ENCODE measurements around the gene KLHL3.

KLHL3 gene

DNA sequence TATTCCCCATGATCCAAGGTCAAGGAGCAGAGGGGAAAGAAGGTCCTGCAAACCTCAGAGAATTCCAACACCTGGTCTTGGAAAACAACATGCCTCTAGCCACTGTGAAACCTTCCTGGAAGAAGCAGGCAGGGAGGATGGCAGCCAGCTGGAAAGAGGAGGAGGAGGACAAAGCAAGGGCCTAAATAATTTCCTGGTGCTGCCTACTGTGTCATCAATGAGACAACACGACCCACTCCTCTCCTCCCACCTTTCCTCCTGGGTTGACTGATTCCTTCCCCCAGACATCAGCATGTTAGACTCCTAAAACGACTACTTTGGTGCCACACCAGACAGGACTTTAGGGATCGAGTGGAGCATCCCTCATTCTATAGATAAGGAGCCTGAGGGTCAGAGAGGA lies 78.8 kb downstream of the KLHL3 start:
- no peak for DNase-seq (ENCODE audit: extremely low spot score)
- ChIA-PET POLR2A (no interaction called here), CTCF (no interaction called here)
- TF ChIP-seq, protein P1, sequence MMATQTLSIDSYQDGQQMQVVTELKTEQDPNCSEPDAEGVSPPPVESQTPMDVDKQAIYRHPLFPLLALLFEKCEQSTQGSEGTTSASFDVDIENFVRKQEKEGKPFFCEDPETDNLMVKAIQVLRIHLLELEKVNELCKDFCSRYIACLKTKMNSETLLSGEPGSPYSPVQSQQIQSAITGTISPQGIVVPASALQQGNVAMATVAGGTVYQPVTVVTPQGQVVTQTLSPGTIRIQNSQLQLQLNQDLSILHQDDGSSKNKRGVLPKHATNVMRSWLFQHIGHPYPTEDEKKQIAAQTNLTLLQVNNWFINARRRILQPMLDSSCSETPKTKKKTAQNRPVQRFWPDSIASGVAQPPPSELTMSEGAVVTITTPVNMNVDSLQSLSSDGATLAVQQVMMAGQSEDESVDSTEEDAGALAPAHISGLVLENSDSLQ (IDR thresholded peaks at IDR 0.05), result no peak
- TF ChIP-seq ELF4 (IDR thresholded peaks at IDR 0.05) (no peak), ARNT (IDR thresholded peaks at IDR 0.05) (no peak), SP1 (IDR thresholded peaks at IDR 0.05) (no peak), ZNF384 (IDR thresholded peaks at IDR 0.05) (no peak), CTBP1 (IDR thresholded peaks at IDR 0.05; ENCODE audit: borderline replicate concordance) (no peak), BHLHE40 (IDR thresholded peaks at IDR 0.05; ENCODE audit: borderline replicate concordance) (no peak), TARDBP (IDR thresholded peaks at IDR 0.05) (no peak), FOXM1 (IDR thresholded peaks at IDR 0.05; ENCODE audit: borderline replicate concordance) (no peak), LEF1 (IDR thresholded peaks at IDR 0.05; ENCODE audit: borderline replicate concordance) (no peak), L3MBTL2 (conservative IDR thresholded peaks at IDR 0.05) (no peak), FOXA1 (IDR thresholded peaks at IDR 0.05) (no peak), SUZ12 (IDR thresholded peaks at IDR 0.05) (no peak), HDGF (IDR thresholded peaks at IDR 0.05; ENCODE audit: borderline replicate concordance) (no peak), NFRKB (IDR thresholded peaks at IDR 0.05) (no peak), FOXK2 (IDR thresholded peaks at IDR 0.05) (no peak)

DNA sequence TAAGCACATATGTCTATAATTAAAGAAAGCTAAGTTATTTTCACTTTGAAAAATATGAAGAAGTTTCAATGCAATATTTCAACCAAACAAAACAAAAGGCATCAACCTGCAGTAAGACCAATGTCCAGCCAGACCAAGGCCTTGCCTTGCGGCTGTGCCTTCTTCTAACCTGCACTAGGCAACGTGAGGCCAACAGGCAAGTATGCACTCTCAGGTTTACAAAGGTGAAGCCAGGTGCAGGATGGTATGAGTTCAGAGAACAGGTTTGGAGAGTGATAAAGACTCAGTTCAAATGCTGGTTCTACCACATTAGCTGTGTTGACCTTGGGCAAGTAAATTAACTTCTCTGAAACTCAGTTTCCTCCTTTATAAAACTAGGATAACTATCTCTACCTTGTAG lies 79.3 kb downstream of the KLHL3 start:
- DNase-seq (ENCODE audit: extremely low spot score), result no peak
- CTCF ChIA-PET, result no interaction called here
- TF ChIP-seq CTBP1 (IDR thresholded peaks at IDR 0.05; ENCODE audit: borderline replicate concordance), result no peak
- no peak for TF ChIP-seq SP1 (IDR thresholded peaks at IDR 0.05)
- TF ChIP-seq SUZ12 (IDR thresholded peaks at IDR 0.05), result no peak
- TF ChIP-seq ARNT (IDR thresholded peaks at IDR 0.05), result no peak
- no peak for TF ChIP-seq FOXM1 (IDR thresholded peaks at IDR 0.05; ENCODE audit: borderline replicate concordance)
- no peak for TF ChIP-seq L3MBTL2 (conservative IDR thresholded peaks at IDR 0.05)
- TF ChIP-seq TARDBP (IDR thresholded peaks at IDR 0.05), result no peak
- no peak for TF ChIP-seq HDGF (IDR thresholded peaks at IDR 0.05; ENCODE audit: borderline replicate concordance)
- no peak for TF ChIP-seq BHLHE40 (IDR thresholded peaks at IDR 0.05; ENCODE audit: borderline replicate concordance)
- no peak for TF ChIP-seq FOXA1 (IDR thresholded peaks at IDR 0.05)
- TF ChIP-seq, protein P1 (IDR thresholded peaks at IDR 0.05), result no peak
- no peak for TF ChIP-seq ZNF384 (IDR thresholded peaks at IDR 0.05)
- TF ChIP-seq FOXK2 (IDR thresholded peaks at IDR 0.05), result no peak
- no peak for TF ChIP-seq NFRKB (IDR thresholded peaks at IDR 0.05)
- TF ChIP-seq ELF4 (IDR thresholded peaks at IDR 0.05), result no peak
- no peak for TF ChIP-seq LEF1 (IDR thresholded peaks at IDR 0.05; ENCODE audit: borderline replicate concordance)
- POLR2A ChIA-PET, result no interaction called here

DNA sequence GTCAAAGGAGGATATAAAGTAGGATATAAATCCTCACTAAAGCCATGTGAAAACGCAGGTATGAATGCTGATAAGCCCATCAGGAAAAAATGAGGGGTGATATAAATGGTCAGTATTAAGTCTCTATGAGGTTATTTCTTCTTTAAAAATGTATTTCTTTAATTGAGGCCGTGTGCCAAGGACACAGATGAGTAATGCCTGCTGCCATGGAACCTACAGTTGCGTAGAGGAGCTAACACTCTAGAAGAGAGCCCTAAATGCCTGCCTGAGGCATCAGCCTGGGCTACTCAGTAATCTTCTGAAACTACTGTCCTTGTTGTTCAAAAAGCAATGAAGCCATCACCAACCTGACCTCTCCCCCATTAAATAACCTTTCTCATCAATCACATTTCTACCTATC lies 84.9 kb downstream of the KLHL3 start:
- ChIA-PET CTCF (interaction anchor here (2.2 kb wide), 1 partner anchor 9 kb away, joined by 8 read pairs; no protein-coding TSS in a partner anchor), POLR2A (no interaction called here)
- TF ChIP-seq CTBP1 (IDR thresholded peaks at IDR 0.05; ENCODE audit: borderline replicate concordance) (no peak), ZNF384 (IDR thresholded peaks at IDR 0.05) (no peak), BHLHE40 (IDR thresholded peaks at IDR 0.05; ENCODE audit: borderline replicate concordance) (no peak), ARNT (IDR thresholded peaks at IDR 0.05) (no peak), LEF1 (IDR thresholded peaks at IDR 0.05; ENCODE audit: borderline replicate concordance) (no peak), TARDBP (IDR thresholded peaks at IDR 0.05) (no peak), SUZ12 (IDR thresholded peaks at IDR 0.05) (no peak), HDGF (IDR thresholded peaks at IDR 0.05; ENCODE audit: borderline replicate concordance) (no peak)
- TF ChIP-seq, protein P1 (IDR thresholded peaks at IDR 0.05), result no peak
- DNase-seq (ENCODE audit: extremely low spot score), result no peak

DNA sequence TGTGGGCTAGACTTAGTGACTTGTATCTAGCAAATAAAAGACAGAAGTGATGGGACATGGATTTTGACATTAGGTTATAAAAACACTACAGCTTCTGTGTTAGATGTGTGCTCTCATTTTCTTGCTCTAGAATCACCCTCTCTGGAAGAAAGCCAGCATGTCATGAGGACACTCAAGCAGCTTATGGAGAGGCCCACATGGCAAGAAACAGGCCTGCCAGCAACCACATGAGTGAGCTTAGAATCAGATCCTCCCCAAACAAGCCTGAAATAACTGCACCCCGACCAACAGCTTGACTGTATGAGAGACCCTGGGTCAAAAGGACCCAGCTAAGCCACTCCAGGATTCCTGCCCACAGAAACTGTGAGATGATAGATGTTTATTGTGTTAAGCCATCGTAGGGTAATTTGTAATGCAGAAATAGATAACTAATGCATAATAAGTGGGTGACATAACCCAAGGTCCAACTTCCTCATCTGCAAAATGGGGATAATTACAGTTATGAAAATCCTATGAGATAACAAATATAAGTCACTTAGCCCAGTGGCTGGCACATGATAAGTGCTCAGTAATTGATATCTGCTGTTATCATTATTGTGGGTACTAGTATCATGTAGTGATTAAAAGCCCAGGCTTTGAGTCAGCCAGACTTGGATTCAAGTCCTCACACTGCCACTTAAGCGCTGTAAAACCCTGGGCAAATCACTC lies 86.5 kb downstream of the KLHL3 start:
- TF ChIP-seq FOXM1 (IDR thresholded peaks at IDR 0.05; ENCODE audit: borderline replicate concordance) (no peak), L3MBTL2 (conservative IDR thresholded peaks at IDR 0.05) (no peak), ARNT (IDR thresholded peaks at IDR 0.05) (no peak), SUZ12 (IDR thresholded peaks at IDR 0.05) (no peak), FOXA1 (IDR thresholded peaks at IDR 0.05) (no peak), LEF1 (IDR thresholded peaks at IDR 0.05; ENCODE audit: borderline replicate concordance) (no peak), NFRKB (IDR thresholded peaks at IDR 0.05) (no peak), HDGF (IDR thresholded peaks at IDR 0.05; ENCODE audit: borderline replicate concordance) (no peak), TARDBP (IDR thresholded peaks at IDR 0.05) (no peak), BHLHE40 (IDR thresholded peaks at IDR 0.05; ENCODE audit: borderline replicate concordance) (no peak)
- TF ChIP-seq, protein P1 (IDR thresholded peaks at IDR 0.05), result no peak
- ChIA-PET CTCF (interaction anchor here (1.2 kb wide), 1 partner anchor 11 kb away, joined by 7 read pairs; no protein-coding TSS in a partner anchor), POLR2A (no interaction called here)
- no peak for DNase-seq (ENCODE audit: extremely low spot score)

DNA sequence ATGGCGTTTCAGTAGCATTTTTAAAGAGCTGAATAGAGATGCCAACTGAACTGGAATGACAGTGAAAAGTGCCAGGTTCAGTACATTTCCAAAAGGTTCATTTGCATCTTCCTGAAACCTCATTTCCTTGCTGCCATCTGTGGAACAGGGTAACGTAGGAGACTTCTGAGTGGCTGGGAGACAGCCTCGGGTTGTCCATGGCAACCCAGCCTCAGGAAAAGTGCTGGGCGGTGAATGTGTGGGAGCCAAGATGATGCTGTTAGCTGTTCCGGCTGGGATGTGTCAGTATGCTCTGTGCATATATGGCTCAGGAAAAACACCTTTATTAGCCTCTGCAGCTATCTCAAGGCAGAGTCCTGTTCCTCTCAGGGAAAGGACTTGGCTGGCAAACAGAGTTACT lies 87.5 kb downstream of the KLHL3 start:
- ChIA-PET POLR2A (no interaction called here), CTCF (interaction anchor here (1.0 to 1.3 kb wide), 2 partner anchors 12 to 19 kb away, joined by 5 to 6 read pairs; no protein-coding TSS in a partner anchor)
- TF ChIP-seq ZNF384 (IDR thresholded peaks at IDR 0.05) (no peak), TARDBP (IDR thresholded peaks at IDR 0.05) (no peak), LEF1 (IDR thresholded peaks at IDR 0.05; ENCODE audit: borderline replicate concordance) (no peak), SUZ12 (IDR thresholded peaks at IDR 0.05) (no peak)
- TF ChIP-seq, protein P1 (IDR thresholded peaks at IDR 0.05), result no peak
- DNase-seq (ENCODE audit: extremely low spot score), result no peak
